HL-60 (cell line): ENCODE results near the gene VWA2.

Experiments used
- CTCF ChIP-seq: IDR thresholded peaks from one replicate; pipeline ENCODE4 v1.5.1; 2011; ENCODE audit warnings: low read length, control low read depth, inconsistent platforms; ENCODE audit not compliant: insufficient read depth
- POLR2AphosphoS5 ChIP-seq: IDR thresholded peaks from 2 replicates; pipeline ENCODE4 v1.6.1; 2012; ENCODE audit warnings: low read depth
- SPI1 ChIP-seq: IDR thresholded peaks from 2 replicates; pipeline ENCODE4 v1.6.1; 2012; ENCODE audit warnings: low read depth, mild to moderate bottlenecking, borderline replicate concordance

GRCh38 chr10:114332301-114333192 is 93.5 kb downstream of the VWA2 start:
- TF ChIP-seq CTCF (no peak), SPI1 (no peak), POLR2AphosphoS5 (no peak)
